ENCODE results near the gene RNF212. TPM values are rescaled to one million over a fixed set of nuclear protein-coding genes. Genes with fewer than 3 reads are reported as not detected.

The RNF212 gene, protein sequence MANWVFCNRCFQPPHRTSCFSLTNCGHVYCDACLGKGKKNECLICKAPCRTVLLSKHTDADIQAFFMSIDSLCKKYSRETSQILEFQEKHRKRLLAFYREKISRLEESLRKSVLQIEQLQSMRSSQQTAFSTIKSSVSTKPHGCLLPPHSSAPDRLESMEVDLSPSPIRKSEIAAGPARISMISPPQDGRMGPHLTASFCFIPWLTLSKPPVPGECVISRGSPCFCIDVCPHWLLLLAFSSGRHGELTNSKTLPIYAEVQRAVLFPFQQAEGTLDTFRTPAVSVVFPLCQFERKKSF
- 2.5 and 15.3 TPM in 2 replicates for total RNA-seq

DNA sequence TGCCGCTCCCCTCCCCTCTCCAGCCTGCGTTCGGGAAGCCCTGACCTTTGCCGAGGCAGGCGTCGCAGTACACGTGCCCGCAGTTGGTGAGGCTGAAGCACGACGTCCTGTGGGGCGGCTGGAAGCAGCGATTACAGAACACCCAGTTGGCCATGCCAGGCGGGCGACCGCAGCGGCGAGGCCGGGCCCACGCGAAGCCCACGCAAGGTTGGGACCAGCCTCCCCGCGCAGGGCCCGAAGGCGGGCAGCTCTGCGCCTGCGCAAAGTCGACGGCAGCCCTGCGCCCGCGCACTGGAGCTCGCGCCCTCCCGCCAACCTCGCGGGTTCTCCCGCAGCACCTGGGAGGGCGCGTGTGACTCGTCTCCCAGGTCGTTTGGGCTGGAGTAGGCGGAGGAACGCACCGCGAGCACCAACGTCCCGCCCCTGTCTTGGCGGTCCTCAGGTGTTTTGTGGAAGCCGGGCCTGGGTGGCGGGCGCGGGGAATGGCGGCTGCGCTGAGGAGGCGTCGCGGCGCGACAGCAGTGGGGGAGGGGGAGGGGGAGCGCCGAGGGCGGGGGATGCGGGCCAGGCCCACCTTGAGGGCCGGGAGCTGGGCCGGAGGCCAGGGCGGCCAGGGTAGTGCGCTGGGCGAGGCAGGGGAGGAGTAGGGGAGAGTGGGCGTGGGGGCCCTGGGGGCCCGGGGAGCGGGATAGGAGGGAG, at the start of gene RNF212:
RNF212 (minus strand) TSS at position 254 of the 699 bp plus-strand sequence; CDS start at position 154, 100 bp downstream.

Other genes with a start within 250 kb of the RNF212 start
- 60.1 and 76.6 TPM in 2 replicates for gene GAK, start 181.2 kb downstream of the RNF212 start, total RNA-seq
- gene TMEM175, start 181.1 kb downstream of the RNF212 start, total RNA-seq = 23.7 and 26.1 TPM in 2 replicates
- 15.3 and 31.5 TPM in 2 replicates for gene DGKQ, start 140.0 kb downstream of the RNF212 start, total RNA-seq
- gene IDUA, start 126.5 kb downstream of the RNF212 start, total RNA-seq = 16.9 and 46.4 TPM in 2 replicates
- 0.13 and 0.30 TPM in 2 replicates for gene SLC26A1, start 120.2 kb downstream of the RNF212 start, total RNA-seq
- gene FGFRL1, start 101.9 kb downstream of the RNF212 start, total RNA-seq = 29.3 and 97.7 TPM in 2 replicates
- 5.5 and 7.2 TPM in 2 replicates for gene SPON2, start 59.0 kb upstream of the RNF212 start, total RNA-seq
- 243 and 255 TPM in 2 replicates for gene CTBP1, start 135.6 kb upstream of the RNF212 start, total RNA-seq
- gene MAEA, start 176.3 kb upstream of the RNF212 start, total RNA-seq = 54.5 and 57.3 TPM in 2 replicates
- gene UVSSA, start 233.6 kb upstream of the RNF212 start, total RNA-seq = 9.4 and 12.7 TPM in 2 replicates